GM12874 (cell line): ENCODE results near the gene TSPAN9.

ENCODE experiments used
- TF ChIP-seq, protein P1 (sequence below): IDR thresholded peaks from 2 replicates; pipeline ENCODE4 v1.5.1; 2011; ENCODE audit warnings: low read depth, mild to moderate bottlenecking, control low read depth, low read length, moderate library complexity; ENCODE audit not compliant: insufficient read depth

TSPAN9 gene

DNA sequence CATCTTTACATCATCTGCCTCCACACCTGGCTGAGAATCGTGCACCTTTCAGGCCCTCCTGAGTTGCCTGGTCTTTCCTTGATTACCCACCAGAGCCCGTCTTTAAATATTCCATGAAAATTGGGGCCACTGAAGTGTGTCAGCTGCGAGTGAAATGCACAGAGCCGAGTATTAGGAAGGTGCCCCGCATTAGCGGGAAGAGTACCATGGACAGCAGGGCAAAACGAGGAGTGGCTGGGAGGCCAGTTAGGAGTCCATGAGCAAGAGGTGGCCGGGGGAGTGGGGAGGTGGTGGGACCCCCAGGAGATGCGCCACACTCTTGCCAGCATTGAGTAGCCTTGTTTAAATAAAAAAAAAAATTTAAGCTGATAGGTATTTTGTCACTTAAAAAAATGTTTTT is 99.6 kb downstream of the TSPAN9 start:
- TF ChIP-seq, protein P1, sequence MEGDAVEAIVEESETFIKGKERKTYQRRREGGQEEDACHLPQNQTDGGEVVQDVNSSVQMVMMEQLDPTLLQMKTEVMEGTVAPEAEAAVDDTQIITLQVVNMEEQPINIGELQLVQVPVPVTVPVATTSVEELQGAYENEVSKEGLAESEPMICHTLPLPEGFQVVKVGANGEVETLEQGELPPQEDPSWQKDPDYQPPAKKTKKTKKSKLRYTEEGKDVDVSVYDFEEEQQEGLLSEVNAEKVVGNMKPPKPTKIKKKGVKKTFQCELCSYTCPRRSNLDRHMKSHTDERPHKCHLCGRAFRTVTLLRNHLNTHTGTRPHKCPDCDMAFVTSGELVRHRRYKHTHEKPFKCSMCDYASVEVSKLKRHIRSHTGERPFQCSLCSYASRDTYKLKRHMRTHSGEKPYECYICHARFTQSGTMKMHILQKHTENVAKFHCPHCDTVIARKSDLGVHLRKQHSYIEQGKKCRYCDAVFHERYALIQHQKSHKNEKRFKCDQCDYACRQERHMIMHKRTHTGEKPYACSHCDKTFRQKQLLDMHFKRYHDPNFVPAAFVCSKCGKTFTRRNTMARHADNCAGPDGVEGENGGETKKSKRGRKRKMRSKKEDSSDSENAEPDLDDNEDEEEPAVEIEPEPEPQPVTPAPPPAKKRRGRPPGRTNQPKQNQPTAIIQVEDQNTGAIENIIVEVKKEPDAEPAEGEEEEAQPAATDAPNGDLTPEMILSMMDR = no peak

DNA sequence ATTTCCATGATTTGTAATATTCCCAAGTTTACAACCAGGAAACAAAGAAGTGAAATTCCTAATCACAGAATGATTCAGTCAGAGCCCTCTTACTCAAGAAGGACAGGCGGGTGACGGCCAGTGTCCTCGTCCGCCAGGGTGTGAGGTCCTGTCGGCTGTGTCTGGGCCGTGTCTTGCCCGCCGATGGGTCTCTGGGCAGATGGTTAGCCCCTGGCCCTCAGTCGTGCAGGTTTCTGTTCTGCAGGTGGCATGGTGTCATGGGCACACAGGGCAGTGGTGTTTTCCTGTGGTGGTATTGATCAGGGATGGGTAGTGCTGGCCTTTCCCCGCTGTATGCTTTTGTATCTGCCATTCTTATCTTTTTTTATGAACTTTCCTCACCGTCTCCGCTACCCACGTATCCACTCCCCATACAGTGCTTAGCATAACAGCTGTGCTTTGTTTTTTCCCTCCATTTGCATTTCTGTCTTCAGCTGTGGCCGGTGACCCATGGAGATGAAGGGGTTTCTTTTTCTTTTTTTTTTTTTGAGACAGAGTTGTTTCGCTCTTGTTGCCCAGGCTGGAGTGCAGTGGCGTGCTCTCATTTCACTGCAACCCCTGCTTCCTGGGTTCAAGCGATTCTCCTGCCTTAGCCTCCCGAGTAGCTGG is 100.7 kb downstream of the TSPAN9 start:
- TF ChIP-seq, protein P1 = no peak

DNA sequence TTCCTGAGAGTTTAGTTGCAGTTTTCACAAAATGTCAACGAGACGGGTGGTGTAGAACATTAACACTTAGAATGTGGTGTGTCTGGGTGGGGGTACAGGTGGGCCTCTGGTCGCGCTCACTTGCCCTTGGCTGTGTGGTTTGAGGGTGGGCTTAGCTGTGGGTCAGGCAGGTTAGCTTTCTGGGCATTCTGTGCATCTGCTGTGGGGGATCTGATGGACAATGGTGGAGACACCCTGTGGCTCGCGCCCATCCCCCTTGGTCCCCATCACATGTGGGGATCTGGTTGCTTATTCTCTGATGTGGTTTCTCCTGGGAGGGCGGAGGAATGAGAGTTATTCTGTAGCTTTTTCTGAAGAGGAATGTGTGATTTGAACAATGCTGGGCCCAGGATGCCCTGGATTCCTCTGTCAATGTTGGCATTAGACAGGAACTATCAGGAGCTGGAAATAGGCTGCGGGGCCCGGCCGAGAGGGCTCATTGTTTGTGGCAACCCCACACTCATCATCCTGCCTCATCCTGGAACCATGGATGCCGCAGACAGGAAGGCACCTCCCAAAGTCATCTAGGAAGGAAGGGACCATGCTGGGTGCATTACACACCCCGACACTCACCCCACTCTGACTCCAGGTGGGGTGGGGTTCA is 101.6 kb downstream of the TSPAN9 start:
- TF ChIP-seq, protein P1 = no peak

DNA sequence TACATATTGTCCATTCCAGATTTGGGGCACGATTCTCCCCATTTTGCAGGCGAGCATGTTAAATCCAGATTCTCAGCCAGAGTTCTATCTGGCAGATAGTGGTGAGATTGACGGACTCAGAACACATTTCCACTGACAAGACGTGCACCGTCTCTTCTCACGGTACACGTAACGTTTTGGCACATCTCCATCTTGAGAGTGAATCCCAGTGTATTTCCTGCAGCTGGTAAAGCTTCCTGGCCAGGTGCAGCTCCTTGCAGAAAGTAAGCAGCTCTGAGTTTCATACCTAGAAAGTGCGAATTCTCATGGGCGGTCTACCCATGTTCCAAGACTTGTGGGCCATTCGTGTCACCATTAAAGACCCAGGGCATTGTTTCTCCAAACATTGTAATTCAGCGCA is 102.6 kb downstream of the TSPAN9 start:
- TF ChIP-seq, protein P1 = no peak

DNA sequence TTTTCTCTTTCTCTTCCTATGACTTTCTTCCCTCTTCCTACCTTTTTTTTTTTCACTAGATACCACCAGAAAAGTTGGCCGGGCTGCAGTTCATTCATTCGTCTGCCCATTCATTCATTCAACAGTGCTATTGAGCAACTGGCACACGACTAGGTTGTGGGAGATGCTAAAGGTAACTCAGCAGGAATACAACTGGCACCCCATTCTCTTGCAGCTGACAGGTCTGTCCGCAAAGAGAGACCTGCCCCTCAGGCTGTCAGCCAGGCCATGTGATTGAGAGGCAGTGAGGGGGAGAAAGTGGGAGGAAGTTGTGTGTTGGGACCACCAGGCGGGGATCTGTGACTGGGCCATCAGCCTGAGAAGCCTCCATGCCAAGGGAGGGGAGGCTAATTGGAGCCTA is 105.2 kb downstream of the TSPAN9 start:
- TF ChIP-seq, protein P1 = no peak

DNA sequence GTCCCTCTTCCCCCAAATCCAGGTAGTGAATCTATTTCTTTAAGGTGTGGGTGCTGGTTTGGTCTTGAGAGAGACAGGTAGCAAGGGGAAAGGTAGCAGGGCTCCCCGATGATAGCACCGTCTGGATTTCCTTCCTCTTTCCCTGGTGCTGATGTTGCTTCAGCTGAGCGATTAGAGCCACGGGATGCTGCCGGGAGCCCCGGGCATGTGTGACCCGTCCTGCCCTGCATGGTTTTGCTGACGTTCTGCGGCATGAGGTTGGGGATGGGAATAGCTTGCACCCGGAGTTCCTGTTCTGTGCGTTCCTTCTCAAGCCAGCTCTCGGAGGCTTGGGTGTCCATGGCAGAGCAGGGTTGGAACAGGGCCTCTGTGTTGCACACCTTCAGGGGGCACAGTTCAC is 107.3 kb downstream of the TSPAN9 start:
- TF ChIP-seq, protein P1 = no peak

DNA sequence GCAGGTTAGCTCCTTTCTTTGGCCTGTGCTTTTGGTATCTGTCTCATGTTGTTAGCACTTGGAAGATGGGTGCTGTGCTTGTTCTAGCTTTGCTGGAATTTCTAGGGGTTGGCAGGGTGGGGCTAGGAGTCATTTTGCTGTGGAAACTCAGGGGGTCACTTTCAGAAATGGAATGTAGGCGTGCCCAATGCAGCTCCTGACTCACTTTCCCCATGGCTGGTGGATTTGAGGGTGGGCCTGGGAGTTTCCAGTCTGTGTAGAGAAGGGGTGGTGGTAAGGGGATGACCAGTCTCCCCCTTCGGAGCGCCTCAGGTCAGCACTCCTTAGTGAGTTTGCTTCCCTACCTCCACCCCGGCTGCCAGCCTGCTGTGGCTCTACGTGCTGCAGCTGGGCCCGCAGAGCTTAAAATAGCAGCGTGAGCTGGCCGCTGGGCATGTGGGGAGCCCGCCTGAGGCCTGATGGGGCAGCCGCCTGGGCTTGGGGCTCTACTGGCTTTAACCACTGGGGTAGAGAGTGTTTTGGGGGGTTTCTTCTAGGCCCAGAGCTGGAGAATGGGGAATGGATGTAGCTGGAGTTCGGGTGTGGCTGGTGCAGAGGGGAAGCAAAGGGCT is 108.2 kb downstream of the TSPAN9 start:
- TF ChIP-seq, protein P1 = no peak
